Smooth muscle cell (in vitro differentiated cells): ENCODE data around the gene EFCAB9. TPM values are rescaled to one million over a fixed set of nuclear protein-coding genes. Genes with fewer than 3 reads are reported as not detected.

Source experiments
- DNase-seq: peaks from one replicate; lab custom pipeline; 2025; ENCODE audit not compliant: unreplicated experiment; lab: John Stamatoyannopoulos, UW
- H2AFZ ChIP-seq: fragments of 200-600 bp; sonication (generic); 2 replicates; pipeline ENCODE4 v1.6.0; 2016; ENCODE audit warnings: antibody characterized with exemption, low read depth, mild to moderate bottlenecking
- H3F3A ChIP-seq: fragments of 200-600 bp; sonication (generic); 2 replicates; pipeline ENCODE4 v1.6.0; 2017; ENCODE audit warnings: antibody characterized with exemption, low read depth
- H3K27ac ChIP-seq: fragments of 200-600 bp; sonication (generic); 2 replicates; pipeline ENCODE4 v1.5.1; 2016; ENCODE audit warnings: low read depth, mild to moderate bottlenecking
- H3K27me3 ChIP-seq: fragments of 200-600 bp; sonication (generic); 2 replicates; pipeline ENCODE4 v1.6.1; 2016; ENCODE audit warnings: low read depth, mild to moderate bottlenecking
- H3K36me3 ChIP-seq: fragments of 200-600 bp; sonication (generic); 2 replicates; pipeline ENCODE4 v1.5.1; 2016; ENCODE audit warnings: low read depth
- H3K4me1 ChIP-seq: fragments of 200-600 bp; sonication (generic); 2 replicates; pipeline ENCODE4 v1.5.1; 2016; ENCODE audit warnings: low read depth
- H3K4me2 ChIP-seq: fragments of 200-600 bp; sonication (generic); 2 replicates; pipeline ENCODE4 v1.6.0; 2016; ENCODE audit warnings: mild to moderate bottlenecking
- H3K4me3 ChIP-seq: fragments of 200-600 bp; sonication (generic); 2 replicates; pipeline ENCODE4 v1.5.1; 2016; ENCODE audit warnings: mild to moderate bottlenecking
- H3K79me2 ChIP-seq: fragments of 200-600 bp; sonication (generic); 2 replicates; pipeline ENCODE4 v1.6.0; 2016; ENCODE audit warnings: low read depth, mild to moderate bottlenecking
- H3K9ac ChIP-seq: fragments of 200-600 bp; sonication (generic); 2 replicates; pipeline ENCODE4 v1.6.0; 2016; ENCODE audit warnings: low read depth
- H3K9me3 ChIP-seq: fragments of 200-600 bp; sonication (generic); replicated peaks from 2 replicates; pipeline ENCODE4 v1.5.1; 2016; ENCODE audit warnings: low read depth
- H4K20me1 ChIP-seq: fragments of 200-600 bp; sonication (generic); 2 replicates; pipeline ENCODE4 v1.6.0; 2016; ENCODE audit warnings: low read depth
- CTCF ChIP-seq: fragments of 200-600 bp; sonication (generic); IDR thresholded peaks from 2 replicates; pipeline ENCODE4 v1.5.1; 2017; ENCODE audit warnings: borderline replicate concordance, mild to moderate bottlenecking, antibody characterized with exemption; ENCODE audit not compliant: insufficient read depth, poor library complexity, severe bottlenecking
- WGBS: methylation state at CpG from one replicate; pipeline ENCODE4 v1.1.7; 2016; ENCODE audit warnings: low lambda C conversion rate; 5-methylcytosine and 5-hydroxymethylcytosine counted together
- polyA plus RNA-seq: library from polyadenylated mRNA; unstranded; fragments of >200 nt; fragmentation: Nextera tagmentation; extraction: Ambion mirVana; gene quantifications from 2 replicates; pipeline ENCODE4 v1.2.1, GENCODE V29; 2016
- total RNA-seq: library from RNA; depleted of rRNA; stranded (reverse); fragments of >200 nt; gene quantifications from 2 replicates; pipeline ENCODE4 v1.2.3, GENCODE V29; 2014

The EFCAB9 gene
- total and polyA plus RNA-seq, 2 experiments from 2014 or later: not detected

GRCh38 chr5:172175263-172175719 is 18.7 kb upstream of the EFCAB9 start:
- H2AFZ ChIP-seq: no peak overlapping the region
- no peak for DNase-seq
- H3K36me3 ChIP-seq: no peaks in the 10 kb centered on the region
- H3K4me3 ChIP-seq: no peak overlapping the region
- peaks cover 12% of the 10 kb centered on the region for H3K4me1 ChIP-seq
- H3K9ac ChIP-seq: no peak overlapping the region
- TF ChIP-seq CTCF: no peak
- peaks cover 28% of the 10 kb centered on the region for H4K20me1 ChIP-seq
- no peak overlapping the region for H3K27ac ChIP-seq
- H3F3A ChIP-seq: peaks cover 7% of the 10 kb centered on the region
- no peaks in the 10 kb centered on the region for H3K9me3 ChIP-seq
- H3K4me2 ChIP-seq: no peak overlapping the region
- no peaks in the 10 kb centered on the region for H3K27me3 ChIP-seq
- 79% methylated on average over 6 of the region's 7 CpGs for WGBS
- no peaks in the 10 kb centered on the region for H3K79me2 ChIP-seq

- Histone ChIP-seq H3K9me3 (no peaks in the 10 kb centered on the region), H2AFZ (no peak overlapping the region), H3K79me2 (peaks cover 12% of the 10 kb centered on the region), H3K4me3 (no peak overlapping the region), H3K27me3 (no peaks in the 10 kb centered on the region), H3F3A (peaks cover 7% of the 10 kb centered on the region), H4K20me1 (peaks cover 15% of the 10 kb centered on the region), H3K36me3 (no peaks in the 10 kb centered on the region), H3K27ac (no peak overlapping the region), H3K9ac (no peak overlapping the region), H3K4me2 (no peak overlapping the region), H3K4me1 (peaks cover 4% of the 10 kb centered on the region)
- no peak for DNase-seq
- 89% methylated on average over 7 of the region's 7 CpGs for WGBS
- TF ChIP-seq CTCF: no peak
Measured at GRCh38 chr5:172177176-172177575, 16.8 kb upstream of the EFCAB9 start.

GRCh38 chr5:172178301-172178987 is 15.5 kb upstream of the EFCAB9 start:
- 88% methylated on average over 18 of the region's 18 CpGs for WGBS
- Histone ChIP-seq H3K27ac (peak overlapping the region; percentile 34), H3K9me3 (no peaks in the 10 kb centered on the region), H3K27me3 (no peaks in the 10 kb centered on the region), H4K20me1 (peaks cover 10% of the 10 kb centered on the region), H3K36me3 (no peaks in the 10 kb centered on the region), H3K4me1 (peaks cover 4% of the 10 kb centered on the region), H2AFZ (no peak overlapping the region), H3F3A (peaks cover 7% of the 10 kb centered on the region), H3K9ac (no peak overlapping the region), H3K4me3 (no peak overlapping the region), H3K4me2 (no peak overlapping the region), H3K79me2 (peaks cover 22% of the 10 kb centered on the region)
- no peak for TF ChIP-seq CTCF
- DNase-seq: no peak
